Stimulated activated CD8-positive, alpha-beta memory T cell treated with anti-CD3 and anti-CD28 coated beads, Interleukin-15, amount 100 ng/mL, for 1 hour (primary cell): Measurements from ENCODE around the gene MN1.

Experiments
- DNase-seq: peaks from one replicate; pipeline ENCODE4 v3.0.0-alpha.2; 2020; ENCODE audit warnings: low read depth

The MN1 gene

DNA sequence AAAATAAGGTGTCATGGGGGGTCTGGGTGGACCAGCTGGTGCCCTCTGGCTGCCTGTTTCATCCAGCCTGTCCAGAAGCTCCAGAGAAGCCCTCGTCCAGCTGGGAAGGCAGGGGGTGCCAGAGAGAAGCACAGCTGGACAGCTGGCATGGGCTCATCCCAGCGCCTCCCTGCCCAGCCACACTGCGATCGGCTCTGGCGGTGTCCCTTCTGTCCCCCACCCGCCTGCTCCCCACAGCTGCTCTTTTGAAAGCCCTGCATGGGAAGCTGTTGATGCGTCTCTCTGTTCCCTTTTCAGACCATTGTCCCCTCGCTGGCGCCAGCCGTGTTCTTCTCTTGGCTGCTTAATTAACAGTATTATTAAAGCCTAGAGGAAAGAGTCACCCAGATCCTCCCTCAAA, 86.5 kb downstream of the MN1 start:
- no peak for DNase-seq

DNA sequence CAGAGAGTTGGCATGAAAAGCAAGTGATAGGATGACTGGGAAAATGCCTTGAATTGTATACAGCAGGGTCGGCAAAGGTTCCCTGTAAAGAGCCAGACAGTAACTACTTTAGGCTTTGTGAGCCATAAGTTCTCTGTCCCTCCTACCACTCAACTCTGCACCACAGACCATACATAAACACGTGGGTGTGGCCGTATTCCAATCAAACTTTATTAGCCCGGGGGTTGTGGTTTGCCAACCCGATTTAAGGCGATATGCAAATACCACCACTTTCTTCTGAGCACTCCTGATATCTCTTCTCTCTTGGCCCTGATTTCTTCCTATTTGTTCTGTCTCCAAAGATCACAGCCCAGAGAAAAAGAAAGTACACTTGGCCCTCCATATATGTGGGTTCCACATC, 87.5 kb downstream of the MN1 start:
- no peak for DNase-seq

DNA sequence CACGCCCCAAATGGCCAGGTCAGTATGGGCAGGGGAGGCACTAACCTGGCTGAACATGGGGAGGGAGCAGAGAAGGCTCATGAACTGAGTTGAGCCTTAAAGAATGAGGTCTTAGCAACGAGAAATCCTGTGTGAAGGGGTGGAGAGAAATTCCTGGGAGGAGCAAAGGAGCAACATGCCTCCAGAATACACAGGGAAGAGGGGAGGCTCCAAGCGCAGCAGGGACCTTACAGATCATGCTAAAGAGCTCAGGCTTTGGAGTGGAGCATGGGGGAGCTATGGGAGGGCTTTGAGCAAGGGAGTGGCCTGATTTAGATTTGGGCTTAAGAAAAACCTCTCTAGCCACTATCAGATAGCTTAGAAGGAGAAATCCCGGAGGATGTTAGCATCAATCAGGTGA, 88.1 kb downstream of the MN1 start:
- DNase-seq = no peak

DNA sequence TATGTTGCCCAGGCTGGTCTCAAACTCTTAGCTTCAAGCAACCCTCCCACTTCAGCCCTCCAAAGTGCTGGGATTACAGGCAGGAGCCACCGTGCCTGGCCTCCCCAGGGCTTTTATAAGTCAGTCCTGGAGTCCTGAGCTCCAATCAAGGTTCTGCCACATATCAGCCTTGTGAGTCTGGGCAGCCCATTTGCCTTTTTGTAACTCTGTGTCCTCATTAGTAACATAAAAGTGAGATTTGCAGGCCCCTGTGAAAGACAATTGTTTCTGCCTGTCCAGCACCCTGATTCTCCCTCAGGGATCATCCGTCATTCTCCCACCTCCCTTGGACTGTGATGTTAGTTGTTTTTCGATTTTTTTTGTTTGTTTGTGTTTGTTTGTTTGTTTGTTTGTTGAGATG, 89.8 kb downstream of the MN1 start:
- DNase-seq = no peak

DNA sequence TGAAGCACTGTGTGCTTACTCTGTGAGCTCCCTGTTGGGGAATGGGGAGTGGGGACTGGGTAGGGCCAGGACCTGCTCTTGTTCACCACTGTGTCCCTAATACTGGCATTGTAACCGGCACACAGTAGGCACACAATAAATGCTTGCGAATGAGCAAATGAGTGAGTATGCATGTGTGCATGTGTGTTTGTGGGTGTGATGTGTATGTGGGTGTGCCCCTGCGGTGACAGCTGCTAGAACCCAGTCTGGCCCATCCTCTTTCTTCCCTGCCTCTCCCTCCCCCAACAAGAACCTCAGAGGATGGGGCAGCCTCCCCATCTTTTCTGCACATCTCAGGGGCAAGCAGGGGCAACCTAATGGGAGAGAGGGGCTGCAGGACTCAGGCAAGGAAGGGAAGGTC, 90.5 kb downstream of the MN1 start:
- no peak for DNase-seq

DNA sequence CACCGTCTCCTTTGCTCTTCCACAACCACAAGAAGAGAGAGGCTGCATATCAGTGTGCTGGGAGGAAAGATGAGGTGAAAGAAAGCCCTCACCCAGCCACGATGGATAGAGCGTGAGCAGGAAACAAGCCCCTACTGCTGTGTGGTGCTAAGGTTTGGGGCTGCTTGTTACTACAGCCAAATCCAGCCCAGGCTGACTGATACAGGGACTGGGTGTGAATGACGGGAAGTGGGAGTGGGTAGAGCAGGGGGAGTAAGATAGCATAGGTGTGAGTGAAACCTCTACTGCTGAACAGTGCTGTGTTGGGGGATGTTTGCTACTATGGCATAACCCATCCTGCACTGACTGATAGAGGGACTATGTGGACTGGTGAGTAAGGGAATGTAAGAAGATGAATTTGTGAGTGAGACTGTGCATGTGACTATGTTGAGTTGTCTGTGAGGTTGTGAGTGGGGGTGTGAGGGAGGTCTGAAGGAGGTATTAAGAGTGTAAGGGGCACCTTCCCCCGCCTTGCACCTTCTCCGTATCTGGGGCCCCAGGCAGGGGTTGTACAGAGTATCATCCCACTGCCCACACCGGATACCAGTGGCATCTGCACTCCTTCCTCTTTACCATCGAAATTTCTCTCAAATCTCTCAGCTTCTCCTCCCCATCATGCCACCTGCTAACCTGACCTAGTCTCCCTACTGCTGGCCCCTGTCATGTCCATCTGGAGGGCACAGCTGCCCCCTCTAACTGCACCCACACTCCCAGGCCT, 91.5 kb downstream of the MN1 start:
- DNase-seq = no peak

DNA sequence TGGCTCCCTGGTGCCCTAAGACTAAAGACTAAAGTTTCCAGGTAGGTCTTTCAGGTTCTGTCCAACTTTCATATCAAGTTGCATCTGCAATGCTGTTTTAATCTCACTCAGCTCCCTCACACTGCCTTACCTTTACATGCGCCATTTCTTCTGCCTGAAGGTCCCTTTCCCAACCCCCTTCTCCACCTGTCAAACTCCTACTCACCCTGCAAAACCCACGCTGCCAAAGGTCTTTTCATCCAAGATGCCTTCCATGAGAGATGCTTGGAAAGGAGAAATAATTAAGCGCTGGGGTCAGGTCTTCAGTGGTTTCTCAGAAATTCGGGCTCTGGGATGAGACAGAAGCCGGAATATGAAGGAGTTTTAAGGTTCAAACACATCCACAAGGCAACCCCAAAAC, 95.1 kb downstream of the MN1 start:
- DNase-seq = no peak

DNA sequence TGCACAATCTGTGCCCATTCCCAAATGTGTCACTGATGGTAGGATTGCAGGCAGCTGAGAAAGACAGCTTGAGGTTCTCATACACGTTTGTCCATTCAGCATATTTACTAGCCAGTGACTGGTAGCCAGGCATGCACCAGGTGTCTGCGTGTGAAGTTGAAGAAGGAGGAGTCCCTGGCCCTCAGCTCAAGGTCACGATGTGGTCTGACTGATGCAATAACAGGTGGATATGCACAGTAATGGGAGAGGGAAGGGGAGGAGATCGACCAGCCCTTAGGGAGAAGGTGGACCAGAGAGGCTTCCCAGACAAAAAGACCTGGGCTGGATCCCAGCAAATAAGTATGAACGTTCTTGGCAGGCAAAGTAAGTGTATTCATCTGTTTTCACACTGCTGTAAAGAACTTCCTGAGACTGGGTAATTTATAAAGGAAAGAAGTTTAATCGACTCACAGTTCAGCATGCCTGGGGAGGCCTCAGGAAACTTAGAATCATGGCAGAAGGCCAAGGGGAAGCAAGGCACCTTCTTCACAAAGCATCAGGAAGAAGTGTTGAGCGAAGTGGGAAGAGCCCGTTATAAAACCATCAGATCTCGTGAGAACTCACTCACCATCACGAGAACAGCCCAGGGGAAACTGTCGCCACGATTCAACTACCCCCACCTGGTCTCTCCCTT, 96.0 kb downstream of the MN1 start:
- DNase-seq = no peak

DNA sequence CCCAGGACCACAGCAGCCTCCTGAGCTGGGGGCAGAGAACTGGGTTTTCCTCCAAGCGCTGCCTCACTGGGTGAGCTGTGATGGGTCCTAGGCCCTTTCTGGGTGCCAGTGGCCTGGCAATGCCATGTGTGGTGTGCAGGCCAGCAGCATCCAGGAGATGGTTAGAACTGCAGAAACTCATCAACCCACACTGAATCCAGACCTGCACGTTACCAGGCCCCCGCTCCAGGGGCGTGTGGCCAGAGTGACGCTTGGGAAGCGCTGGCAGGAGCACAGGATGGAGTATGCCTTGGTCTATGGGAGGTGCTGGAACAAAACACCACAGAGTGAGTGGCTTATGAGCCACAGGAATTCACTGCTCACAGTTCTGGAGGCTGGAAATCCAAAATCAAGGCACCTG, 97.0 kb downstream of the MN1 start:
- DNase-seq = no peak

DNA sequence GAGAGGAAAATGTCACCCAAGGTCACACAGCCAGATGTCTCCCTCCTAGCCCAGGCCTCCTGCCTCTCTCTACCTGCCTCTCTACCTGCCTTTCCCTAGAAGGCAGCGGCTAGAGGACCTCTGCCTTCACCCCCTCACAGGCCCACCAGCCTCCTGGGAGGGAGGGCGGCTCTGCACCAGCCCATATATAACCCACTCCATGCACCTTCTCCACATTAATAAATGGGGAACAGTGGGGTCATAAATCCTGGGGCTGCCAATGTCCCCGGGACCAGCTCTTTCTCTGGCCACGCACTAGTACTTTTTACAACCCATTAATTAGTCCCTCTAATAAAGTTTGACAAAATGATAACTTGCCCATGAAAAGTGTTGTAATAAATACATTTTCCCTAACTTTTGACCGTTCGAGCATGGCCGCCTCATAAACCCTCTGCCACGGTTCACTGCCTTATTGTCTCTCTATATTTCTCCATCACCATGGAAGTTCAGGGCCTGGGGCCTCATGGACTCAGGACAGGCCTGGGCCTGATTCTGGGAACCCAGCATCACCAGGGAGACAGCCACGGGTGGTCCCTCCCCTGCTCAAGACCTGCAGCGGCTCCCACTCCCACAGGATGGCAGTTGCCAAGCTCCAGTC, 102.1 kb downstream of the MN1 start:
- DNase-seq = no peak

DNA sequence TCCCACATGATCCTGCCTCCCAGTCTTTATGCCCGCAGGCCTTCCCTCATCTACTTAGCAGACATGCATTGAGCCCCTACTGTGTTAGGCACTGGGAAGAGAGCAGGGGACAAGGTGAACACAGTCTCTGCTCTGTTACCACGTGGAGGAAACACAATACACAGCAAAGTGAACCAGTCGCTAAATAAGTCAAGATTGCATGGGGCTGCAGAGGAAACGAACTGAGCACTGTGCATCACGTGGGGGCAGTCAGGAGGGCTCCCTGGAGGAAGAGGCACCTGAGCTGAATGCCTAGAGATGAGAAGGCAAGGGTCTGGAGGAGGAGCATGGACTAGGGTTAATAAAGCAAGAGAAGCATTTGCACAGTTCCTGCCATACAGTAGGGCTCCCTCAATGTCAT, 102.7 kb downstream of the MN1 start:
- no peak for DNase-seq
